Erythroblast (primary cell): ENCODE data around the gene CPED1.

Source experiments
- GATA1 ChIP-seq: IDR thresholded peaks from 2 replicates; pipeline ENCODE4 v1.6.1; 2011; ENCODE audit warnings: low read depth, mild to moderate bottlenecking, control low read depth, low read length, moderate library complexity
- POLR2A ChIP-seq: IDR thresholded peaks from 2 replicates; pipeline ENCODE4 v1.6.1; 2011; ENCODE audit warnings: mild to moderate bottlenecking, low read length

DNA sequence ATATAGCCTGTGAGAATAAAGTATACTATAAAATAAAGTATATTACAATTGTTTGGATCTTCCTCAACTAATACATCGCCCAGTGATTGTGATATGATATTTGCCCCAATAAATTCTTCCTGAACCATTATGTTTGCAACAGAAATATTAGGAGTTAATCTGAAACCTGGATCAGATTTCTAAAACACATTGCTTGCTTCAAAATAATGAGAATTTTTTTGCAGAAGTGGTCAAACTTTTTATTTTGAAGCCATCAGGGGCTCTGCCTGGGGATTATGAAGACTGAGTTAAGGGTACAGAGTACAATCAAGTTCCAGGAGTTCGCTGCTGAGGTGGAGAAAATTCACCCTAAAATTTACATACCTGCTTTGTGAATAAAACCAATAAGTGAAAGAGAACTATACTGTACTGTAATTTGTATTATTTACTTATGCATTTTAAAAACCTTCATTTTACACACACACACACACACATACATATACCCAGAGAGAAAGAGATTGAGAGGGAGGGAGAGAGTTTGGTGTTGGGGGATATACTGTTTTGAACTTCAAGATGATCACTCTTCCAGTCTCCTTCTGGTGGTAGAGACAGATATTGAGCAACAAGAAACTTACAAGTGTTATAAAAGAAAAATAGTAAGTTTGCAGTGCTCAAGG is 91.9 kb downstream of the CPED1 start:
- TF ChIP-seq POLR2A (no peak), GATA1 (no peak)
